ENCODE measurements around the gene SPRY1. TPM values are rescaled to one million over a fixed set of nuclear protein-coding genes. Genes with fewer than 3 reads are reported as not detected.

The SPRY1 gene
- total and polyA plus RNA-seq, 2 donors from 2014 or later = 18.3 to 134 TPM

DNA sequence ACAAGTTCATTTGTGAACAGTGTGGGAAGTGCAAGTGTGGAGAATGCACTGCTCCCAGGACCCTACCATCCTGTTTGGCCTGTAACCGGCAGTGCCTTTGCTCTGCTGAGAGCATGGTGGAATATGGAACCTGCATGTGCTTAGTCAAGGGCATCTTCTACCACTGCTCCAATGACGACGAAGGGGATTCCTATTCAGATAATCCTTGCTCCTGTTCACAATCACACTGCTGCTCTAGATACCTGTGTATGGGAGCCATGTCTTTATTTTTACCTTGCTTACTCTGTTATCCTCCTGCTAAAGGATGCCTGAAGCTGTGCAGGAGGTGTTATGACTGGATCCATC lies 5.5 kb downstream of the SPRY1 start:
- intact Hi-C loops (cut with DNase I) = loop anchor here (10.0 kb wide), 1 partner anchor 153 kb away; no protein-coding TSS in a partner anchor
- peak overlapping the region; percentile 22 to 99 (median 43) for H3K4me3 ChIP-seq (ENCODE audit: low read length in 3 of 3)
- TF ChIP-seq, protein P1, sequence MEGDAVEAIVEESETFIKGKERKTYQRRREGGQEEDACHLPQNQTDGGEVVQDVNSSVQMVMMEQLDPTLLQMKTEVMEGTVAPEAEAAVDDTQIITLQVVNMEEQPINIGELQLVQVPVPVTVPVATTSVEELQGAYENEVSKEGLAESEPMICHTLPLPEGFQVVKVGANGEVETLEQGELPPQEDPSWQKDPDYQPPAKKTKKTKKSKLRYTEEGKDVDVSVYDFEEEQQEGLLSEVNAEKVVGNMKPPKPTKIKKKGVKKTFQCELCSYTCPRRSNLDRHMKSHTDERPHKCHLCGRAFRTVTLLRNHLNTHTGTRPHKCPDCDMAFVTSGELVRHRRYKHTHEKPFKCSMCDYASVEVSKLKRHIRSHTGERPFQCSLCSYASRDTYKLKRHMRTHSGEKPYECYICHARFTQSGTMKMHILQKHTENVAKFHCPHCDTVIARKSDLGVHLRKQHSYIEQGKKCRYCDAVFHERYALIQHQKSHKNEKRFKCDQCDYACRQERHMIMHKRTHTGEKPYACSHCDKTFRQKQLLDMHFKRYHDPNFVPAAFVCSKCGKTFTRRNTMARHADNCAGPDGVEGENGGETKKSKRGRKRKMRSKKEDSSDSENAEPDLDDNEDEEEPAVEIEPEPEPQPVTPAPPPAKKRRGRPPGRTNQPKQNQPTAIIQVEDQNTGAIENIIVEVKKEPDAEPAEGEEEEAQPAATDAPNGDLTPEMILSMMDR (IDR thresholded peaks at IDR 0.05; ENCODE audit: borderline replicate concordance, extremely low read depth, insufficient read depth) = no peak

DNA sequence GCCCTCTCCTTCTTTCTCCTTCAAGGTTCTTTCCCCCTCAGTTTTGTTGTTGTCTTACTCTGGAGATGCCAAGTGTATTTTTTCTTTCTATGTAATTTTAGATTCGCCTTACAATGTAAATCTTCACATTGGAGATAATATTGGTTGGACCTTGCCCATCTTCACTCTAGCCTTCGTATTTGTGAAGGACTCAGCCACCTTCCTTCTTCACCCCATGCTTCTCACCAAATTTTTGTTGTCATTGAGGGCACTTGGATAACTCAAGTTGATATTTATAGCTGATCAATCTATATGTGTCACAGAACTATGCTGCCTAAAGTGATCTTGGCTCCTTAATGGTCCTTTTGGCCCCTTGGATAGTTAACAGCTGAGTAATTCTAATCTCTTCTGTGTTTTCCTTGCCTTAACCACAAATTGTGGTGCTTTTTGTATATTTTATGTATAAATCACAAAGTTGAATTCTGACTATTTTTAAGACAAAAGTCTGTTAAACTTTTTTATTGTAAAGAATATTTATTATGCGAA lies 6.5 kb downstream of the SPRY1 start:
- peak overlapping the region in 1 of 2 donors; percentile 8 for H3K27ac ChIP-seq (ENCODE audit: low read depth in 2 of 2, low read length in 2 of 2)
- intact Hi-C loops (cut with DNase I) = loop anchor here (10.0 kb wide), 1 partner anchor 152 kb away; no protein-coding TSS in a partner anchor
- no peaks in the 10 kb centered on the region for H3K9me3 ChIP-seq (ENCODE audit: control insufficient read depth in 2 of 3, insufficient read depth in 1 of 3, low read length in 3 of 3)
- DNase-seq = no peak
- H3K4me1 ChIP-seq (ENCODE audit: control insufficient read depth in 2 of 3, insufficient read depth in 2 of 3, low read depth in 1 of 3, low read length in 3 of 3) = peaks cover 4 to 14% (median 6%) of the 10 kb centered on the region in 3 donors
- TF ChIP-seq, protein P1 (IDR thresholded peaks at IDR 0.05; ENCODE audit: borderline replicate concordance, extremely low read depth, insufficient read depth) = no peak
- no peaks in the 10 kb centered on the region for H3K27me3 ChIP-seq (ENCODE audit: control insufficient read depth, insufficient read depth, low read length)
- H3K9ac ChIP-seq (ENCODE audit: low read length in 3 of 3) = peak overlapping the region in 1 of 3 donors; percentile 8
- H3K4me3 ChIP-seq (ENCODE audit: low read length in 3 of 3) = peak overlapping the region in 1 of 3 donors; percentile 21
- H3K36me3 ChIP-seq (ENCODE audit: control insufficient read depth in 2 of 3, insufficient read depth in 3 of 3, low read length in 3 of 3) = peaks cover 9 to 23% (median 10%) of the 10 kb centered on the region in 3 donors
- FAIRE-seq = no peak

More for the DNA sequence above, 5.5 kb downstream of the SPRY1 start:
- DNase-seq (no peak), FAIRE-seq (no peak)
- Histone ChIP-seq H3K27me3 (ENCODE audit: control insufficient read depth, insufficient read depth, low read length) (no peaks in the 10 kb centered on the region), H3K27ac (ENCODE audit: low read depth in 2 of 2, low read length in 2 of 2) (peak overlapping the region; percentile 30 to 37), H3K9ac (ENCODE audit: low read length in 3 of 3) (peak overlapping the region in 2 of 3 donors; percentile 19 to 82), H3K36me3 (ENCODE audit: control insufficient read depth in 2 of 3, insufficient read depth in 3 of 3, low read length in 3 of 3) (peaks cover 9 to 23% (median 10%) of the 10 kb centered on the region in 3 donors), H3K4me1 (ENCODE audit: control insufficient read depth in 2 of 3, insufficient read depth in 2 of 3, low read depth in 1 of 3, low read length in 3 of 3) (peaks cover 4 to 14% (median 6%) of the 10 kb centered on the region in 3 donors), H3K9me3 (ENCODE audit: control insufficient read depth in 2 of 3, insufficient read depth in 1 of 3, low read length in 3 of 3) (no peaks in the 10 kb centered on the region)

DNA sequence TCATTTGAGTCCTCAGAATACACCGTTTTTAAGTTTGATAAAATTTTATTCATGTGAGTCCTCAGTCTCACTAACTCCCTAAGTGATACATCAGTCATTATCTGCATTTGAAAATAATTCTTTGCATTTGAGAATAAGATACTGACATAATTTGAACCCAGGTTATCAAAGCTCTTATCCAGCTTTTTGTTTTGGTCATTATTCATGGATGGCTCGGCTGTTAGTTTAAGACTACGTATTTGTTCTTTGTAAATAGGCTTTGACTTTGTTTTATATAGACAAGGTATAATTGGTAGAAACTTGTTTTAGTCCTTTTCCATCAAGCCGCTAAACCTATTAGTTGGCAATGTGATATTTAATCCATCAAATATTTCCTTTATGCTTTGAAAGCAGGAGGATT lies 7.9 kb downstream of the SPRY1 start:
- DNase-seq = no peak
- no peaks in the 10 kb centered on the region for H3K27me3 ChIP-seq (ENCODE audit: control insufficient read depth, insufficient read depth, low read length)
- intact Hi-C loops (cut with DNase I) = loop anchor here (10.0 kb wide), 1 partner anchor 150 kb away; no protein-coding TSS in a partner anchor
- peaks cover 9 to 23% (median 10%) of the 10 kb centered on the region in 3 donors for H3K36me3 ChIP-seq (ENCODE audit: control insufficient read depth in 2 of 3, insufficient read depth in 3 of 3, low read length in 3 of 3)
- H3K4me1 ChIP-seq (ENCODE audit: control insufficient read depth in 2 of 3, insufficient read depth in 2 of 3, low read depth in 1 of 3, low read length in 3 of 3) = peaks cover 4 to 14% (median 6%) of the 10 kb centered on the region in 3 donors
- peak overlapping the region in 1 of 3 donors; percentile 7 for H3K9ac ChIP-seq (ENCODE audit: low read length in 3 of 3)
- no peaks in the 10 kb centered on the region for H3K9me3 ChIP-seq (ENCODE audit: control insufficient read depth in 2 of 3, insufficient read depth in 1 of 3, low read length in 3 of 3)
- FAIRE-seq = no peak
- H3K27ac ChIP-seq (ENCODE audit: low read depth in 2 of 2, low read length in 2 of 2) = no peak overlapping the region
- no peak overlapping the region for H3K4me3 ChIP-seq (ENCODE audit: low read length in 3 of 3)
- TF ChIP-seq, protein P1 (IDR thresholded peaks at IDR 0.05; ENCODE audit: borderline replicate concordance, extremely low read depth, insufficient read depth) = no peak
